Ascending aorta (tissue), 2 donors: ENCODE data around the gene CATSPERZ. TPM values are rescaled to one million over a fixed set of nuclear protein-coding genes. Genes with fewer than 3 reads are reported as not detected.

Source experiments
- DNase-seq, 2 donors: peaks; one replicate each; pipeline ENCODE4 v3.0.0-alpha.2; 2019; ENCODE audit warnings: low spot score in 2 of 2
- H3K27ac ChIP-seq, 2 donors: fragments of 200-600 bp; sonication (generic); one replicate each; pipeline ENCODE4 v1.5.1; 2016 to 2017; ENCODE audit warnings: mild to moderate bottlenecking in 1 of 2
- H3K27me3 ChIP-seq: fragments of 200-600 bp; sonication (generic); one replicate; pipeline ENCODE4 v1.5.1; 2017
- H3K36me3 ChIP-seq, 2 donors: fragments of 200-600 bp; sonication (generic); one replicate each; pipeline ENCODE4 v1.5.1; 2016
- H3K4me1 ChIP-seq, 2 donors: fragments of 200-600 bp; sonication (generic); one replicate each; pipeline ENCODE4 v1.5.1; 2016 to 2017; ENCODE audit warnings: mild to moderate bottlenecking in 1 of 2
- H3K4me3 ChIP-seq, 2 donors: fragments of 200-600 bp; sonication (generic); one replicate each; pipeline ENCODE4 v1.5.1; 2016 to 2017; ENCODE audit warnings: mild to moderate bottlenecking in 1 of 2
- H3K9me3 ChIP-seq, 2 donors: fragments of 200-600 bp; sonication (generic); one replicate each; pipeline ENCODE4 v1.5.1; 2016
- intact Hi-C: fragments of 100-400 bp; cut with DNase I; formaldehyde crosslinking; loops from one replicate; pipeline ENCODE4 v1.15.1; 2023
- total RNA-seq: library from RNA; depleted of rRNA; stranded (reverse); fragments of >200 nt; gene quantifications from one replicate; pipeline ENCODE4 v1.1.0, GENCODE V29; 2016
- TF ChIP-seq, protein P1 (sequence below), 3 experiments: fragments of 200-600 bp in 2 of 3; fragments of 450-650 bp in 1 of 3; sonication (generic) in 2 of 3; IDR thresholded peaks; one replicate each; pipeline ENCODE4 v1.5.1; 2016 to 2019; ENCODE audit warnings: antibody characterized with exemption in 3 of 3, mild to moderate bottlenecking in 1 of 3, moderate library complexity in 1 of 3

CATSPERZ gene
- total RNA-seq, 1 donor from 2014 or later = not detected

DNA sequence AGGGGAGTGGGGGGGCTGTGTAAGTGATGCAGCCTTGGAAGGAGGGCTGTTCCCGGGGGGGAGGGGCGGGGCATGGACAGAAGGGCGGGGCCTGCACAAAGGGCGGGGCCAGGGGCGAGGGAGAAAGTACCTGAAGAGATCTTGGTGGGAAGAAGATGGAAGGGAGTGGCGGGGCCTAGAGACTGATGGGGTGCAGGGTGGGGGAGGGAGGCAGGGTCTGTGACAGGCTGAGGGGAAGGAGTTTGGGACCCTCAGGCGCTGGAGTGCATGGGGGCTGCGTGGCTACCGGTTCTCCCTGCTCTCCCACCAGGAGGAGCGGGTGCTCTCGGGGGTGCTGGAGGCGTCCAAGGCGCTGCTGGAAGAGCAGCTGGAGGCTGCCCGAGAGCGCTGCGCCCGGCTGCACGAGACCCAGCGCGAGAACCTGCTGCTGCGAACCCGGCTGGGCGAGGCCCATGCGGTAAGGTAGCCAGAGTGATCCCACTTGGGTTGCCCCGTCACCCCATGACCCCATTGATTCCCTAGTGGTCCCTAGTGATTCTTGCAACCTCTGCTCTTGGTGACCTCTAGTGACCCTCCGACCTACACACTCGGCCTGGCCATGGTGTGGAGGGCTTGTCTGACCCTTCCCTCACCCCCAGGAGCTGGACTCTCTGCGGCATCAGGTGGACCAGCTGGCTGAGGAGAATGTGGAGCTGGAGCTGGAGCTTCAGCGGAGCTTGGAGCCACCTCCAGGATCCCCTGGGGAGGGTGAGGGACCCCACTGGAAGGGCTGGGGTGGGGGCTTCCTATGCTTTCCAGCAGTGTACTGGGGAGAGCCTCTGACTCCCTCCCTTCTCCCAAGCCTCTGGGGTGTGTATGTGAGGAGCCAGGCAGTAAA is 42.9 kb downstream of the CATSPERZ start:
- H3K27ac ChIP-seq = no peak overlapping the region

DNA sequence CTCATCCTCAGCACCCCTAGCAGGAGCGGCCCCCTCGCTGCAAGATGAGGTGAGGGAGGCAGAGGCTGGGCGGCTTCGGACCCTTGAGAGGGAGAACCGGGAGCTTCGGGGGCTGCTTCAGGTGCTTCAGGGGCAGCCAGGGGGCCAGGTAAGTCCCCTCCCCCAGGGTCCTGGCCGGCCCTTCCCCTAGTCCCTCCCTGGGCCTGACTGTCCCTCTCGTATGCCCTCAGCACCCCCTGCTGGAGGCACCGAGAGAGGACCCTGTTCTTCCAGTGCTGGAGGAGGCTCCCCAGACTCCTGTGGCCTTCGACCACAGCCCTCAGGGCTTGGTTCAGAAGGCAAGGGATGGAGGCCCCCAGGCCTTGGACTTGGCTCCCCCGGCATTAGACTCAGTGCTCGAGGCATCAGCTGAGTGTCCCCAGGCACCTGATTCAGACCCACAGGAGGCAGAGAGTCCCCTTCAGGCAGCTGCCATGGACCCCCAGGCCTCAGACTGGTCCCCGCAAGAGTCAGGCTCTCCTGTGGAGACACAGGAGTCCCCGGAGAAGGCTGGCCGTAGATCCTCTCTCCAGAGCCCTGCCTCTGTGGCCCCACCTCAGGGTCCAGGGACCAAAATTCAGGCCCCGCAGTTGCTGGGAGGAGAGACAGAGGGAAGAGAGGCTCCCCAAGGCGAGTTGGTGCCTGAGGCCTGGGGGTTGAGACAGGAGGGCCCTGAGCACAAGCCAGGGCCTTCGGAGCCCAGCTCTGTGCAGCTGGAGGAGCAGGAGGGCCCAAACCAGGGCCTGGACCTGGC is 43.8 kb downstream of the CATSPERZ start:
- H3K27me3 ChIP-seq = no peaks in the 10 kb centered on the region
- TF ChIP-seq, protein P1, sequence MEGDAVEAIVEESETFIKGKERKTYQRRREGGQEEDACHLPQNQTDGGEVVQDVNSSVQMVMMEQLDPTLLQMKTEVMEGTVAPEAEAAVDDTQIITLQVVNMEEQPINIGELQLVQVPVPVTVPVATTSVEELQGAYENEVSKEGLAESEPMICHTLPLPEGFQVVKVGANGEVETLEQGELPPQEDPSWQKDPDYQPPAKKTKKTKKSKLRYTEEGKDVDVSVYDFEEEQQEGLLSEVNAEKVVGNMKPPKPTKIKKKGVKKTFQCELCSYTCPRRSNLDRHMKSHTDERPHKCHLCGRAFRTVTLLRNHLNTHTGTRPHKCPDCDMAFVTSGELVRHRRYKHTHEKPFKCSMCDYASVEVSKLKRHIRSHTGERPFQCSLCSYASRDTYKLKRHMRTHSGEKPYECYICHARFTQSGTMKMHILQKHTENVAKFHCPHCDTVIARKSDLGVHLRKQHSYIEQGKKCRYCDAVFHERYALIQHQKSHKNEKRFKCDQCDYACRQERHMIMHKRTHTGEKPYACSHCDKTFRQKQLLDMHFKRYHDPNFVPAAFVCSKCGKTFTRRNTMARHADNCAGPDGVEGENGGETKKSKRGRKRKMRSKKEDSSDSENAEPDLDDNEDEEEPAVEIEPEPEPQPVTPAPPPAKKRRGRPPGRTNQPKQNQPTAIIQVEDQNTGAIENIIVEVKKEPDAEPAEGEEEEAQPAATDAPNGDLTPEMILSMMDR (IDR thresholded peaks at IDR 0.05) = no peak
- H3K27ac ChIP-seq = no peak overlapping the region
- intact Hi-C loops = no loop called here
- no peak for DNase-seq
- no peaks in the 10 kb centered on the region for H3K9me3 ChIP-seq
- H3K4me3 ChIP-seq = no peak overlapping the region
- H3K36me3 ChIP-seq = no peaks in the 10 kb centered on the region
- peaks cover 3 to 6% of the 10 kb centered on the region in 2 donors for H3K4me1 ChIP-seq

More for the DNA sequence above, 42.9 kb downstream of the CATSPERZ start:
- Histone ChIP-seq H3K36me3 (no peaks in the 10 kb centered on the region), H3K4me3 (peak overlapping the region; percentile 17 to 53), H3K4me1 (peaks cover 3 to 6% of the 10 kb centered on the region in 2 donors), H3K27me3 (no peaks in the 10 kb centered on the region), H3K9me3 (no peaks in the 10 kb centered on the region)
- TF ChIP-seq, protein P1 (IDR thresholded peaks at IDR 0.05) = no peak
- DNase-seq = no peak
- intact Hi-C loops = loop anchor here (1.0 kb wide), 1 partner anchor 12 kb away; no protein-coding TSS in a partner anchor

DNA sequence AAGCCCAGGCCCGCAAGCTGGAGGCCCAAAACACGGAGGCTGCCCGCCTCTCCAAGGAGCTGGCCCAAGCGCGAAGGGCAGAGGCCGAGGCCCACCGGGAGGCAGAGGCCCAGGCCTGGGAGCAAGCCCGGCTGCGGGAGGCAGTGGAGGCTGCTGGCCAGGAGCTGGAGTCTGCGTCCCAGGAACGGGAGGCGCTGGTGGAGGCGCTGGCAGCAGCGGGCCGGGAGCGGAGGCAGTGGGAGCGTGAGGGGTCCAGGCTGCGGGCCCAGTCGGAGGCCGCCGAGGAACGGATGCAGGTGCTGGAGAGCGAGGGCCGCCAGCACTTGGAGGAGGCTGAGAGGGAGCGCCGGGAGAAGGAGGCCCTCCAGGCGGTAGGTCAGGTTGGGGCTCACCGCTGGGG is 44.6 kb downstream of the CATSPERZ start:
- peaks cover 3 to 6% of the 10 kb centered on the region in 2 donors for H3K4me1 ChIP-seq
- H3K9me3 ChIP-seq = no peaks in the 10 kb centered on the region
- no peak for DNase-seq
- H3K27ac ChIP-seq = no peak overlapping the region
- TF ChIP-seq, protein P1 (IDR thresholded peaks at IDR 0.05) = no peak
- H3K36me3 ChIP-seq = no peaks in the 10 kb centered on the region
- intact Hi-C loops = no loop called here
- no peak overlapping the region for H3K4me3 ChIP-seq
- H3K27me3 ChIP-seq = no peaks in the 10 kb centered on the region

DNA sequence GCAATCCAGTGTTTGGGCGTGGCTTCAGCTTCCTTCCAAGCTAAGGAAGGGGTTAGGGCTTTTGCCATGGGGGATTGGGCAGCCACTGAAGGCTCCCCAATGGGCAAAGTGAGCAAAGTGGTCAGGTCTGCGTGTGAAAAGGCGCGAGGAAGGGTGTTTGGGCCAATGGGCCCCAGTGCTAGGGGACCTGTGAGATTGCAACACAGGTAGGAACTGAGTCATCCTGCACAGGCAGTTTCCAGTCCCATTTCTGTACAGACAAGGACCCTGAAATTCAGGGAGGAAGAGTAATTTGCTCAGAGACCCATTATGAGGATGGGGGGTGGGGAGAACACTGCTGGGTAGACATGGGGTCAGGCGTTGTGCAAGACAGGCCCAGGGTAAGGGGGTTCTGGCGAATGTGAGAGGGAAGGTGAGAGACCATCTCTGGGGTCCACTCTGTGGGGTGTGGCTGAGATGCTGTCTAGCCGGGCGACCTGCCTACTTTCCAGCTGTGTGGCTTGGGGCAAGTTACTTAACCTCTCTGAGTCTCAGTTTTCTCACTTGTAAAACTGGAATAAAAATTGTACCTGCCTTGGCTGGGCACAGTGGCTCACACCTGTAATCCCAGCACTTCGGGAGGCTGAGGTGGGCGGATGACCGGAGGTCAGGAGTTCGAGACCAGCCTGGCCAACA is 47.2 kb downstream of the CATSPERZ start:
- no peaks in the 10 kb centered on the region for H3K36me3 ChIP-seq

More for the DNA sequence above, 47.2 kb downstream of the CATSPERZ start:
- no peak for DNase-seq
- no peaks in the 10 kb centered on the region for H3K27me3 ChIP-seq
- no peak overlapping the region for H3K4me3 ChIP-seq
- TF ChIP-seq, protein P1 (IDR thresholded peaks at IDR 0.05) = no peak
- H3K9me3 ChIP-seq = no peaks in the 10 kb centered on the region
- peaks cover 0 to 1% of the 10 kb centered on the region in 2 donors for H3K4me1 ChIP-seq
- no peak overlapping the region for H3K27ac ChIP-seq
- intact Hi-C loops = no loop called here
